Gastroesophageal sphincter (tissue), 3 donors: ENCODE measurements around the gene TSPAN4.

Experiments
- EP300 ChIP-seq: sonication (generic); formaldehyde crosslinking; IDR thresholded peaks from one replicate; pipeline ENCODE4 v1.6.1; 2017; ENCODE audit warnings: antibody characterized with exemption, mild to moderate bottlenecking
- POLR2AphosphoS5 ChIP-seq: sonication (generic); formaldehyde crosslinking; IDR thresholded peaks from one replicate; pipeline ENCODE4 v1.6.1; 2017; ENCODE audit warnings: antibody characterized with exemption
- TF ChIP-seq, protein P1 (sequence below), 4 experiments: fragments of 200-600 bp in 2 of 4; fragments of 450-650 bp in 2 of 4; sonication (generic) in 1 of 4; IDR thresholded peaks; one replicate each; pipeline ENCODE4 v1.5.1; 2017 to 2019; ENCODE audit warnings: antibody characterized with exemption in 4 of 4, mild to moderate bottlenecking in 2 of 4, moderate library complexity in 2 of 4

- TF ChIP-seq, protein P1, sequence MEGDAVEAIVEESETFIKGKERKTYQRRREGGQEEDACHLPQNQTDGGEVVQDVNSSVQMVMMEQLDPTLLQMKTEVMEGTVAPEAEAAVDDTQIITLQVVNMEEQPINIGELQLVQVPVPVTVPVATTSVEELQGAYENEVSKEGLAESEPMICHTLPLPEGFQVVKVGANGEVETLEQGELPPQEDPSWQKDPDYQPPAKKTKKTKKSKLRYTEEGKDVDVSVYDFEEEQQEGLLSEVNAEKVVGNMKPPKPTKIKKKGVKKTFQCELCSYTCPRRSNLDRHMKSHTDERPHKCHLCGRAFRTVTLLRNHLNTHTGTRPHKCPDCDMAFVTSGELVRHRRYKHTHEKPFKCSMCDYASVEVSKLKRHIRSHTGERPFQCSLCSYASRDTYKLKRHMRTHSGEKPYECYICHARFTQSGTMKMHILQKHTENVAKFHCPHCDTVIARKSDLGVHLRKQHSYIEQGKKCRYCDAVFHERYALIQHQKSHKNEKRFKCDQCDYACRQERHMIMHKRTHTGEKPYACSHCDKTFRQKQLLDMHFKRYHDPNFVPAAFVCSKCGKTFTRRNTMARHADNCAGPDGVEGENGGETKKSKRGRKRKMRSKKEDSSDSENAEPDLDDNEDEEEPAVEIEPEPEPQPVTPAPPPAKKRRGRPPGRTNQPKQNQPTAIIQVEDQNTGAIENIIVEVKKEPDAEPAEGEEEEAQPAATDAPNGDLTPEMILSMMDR (IDR thresholded peaks at IDR 0.05): no peak
- TF ChIP-seq POLR2AphosphoS5 (no peak), EP300 (no peak)
Measured at GRCh38 chr11:866481-866880, 23.8 kb downstream of the TSPAN4 start.
